B cell (primary cell): Measurements from ENCODE around the gene HTR1D. TPM values are rescaled to one million over a fixed set of nuclear protein-coding genes. Genes with fewer than 3 reads are reported as not detected.

Experiments
- ATAC-seq: fragments of 200-7000 bp; cut with Tn5 transposase; one replicate; pipeline ENCODE4 v1.10.0; 2021; ENCODE audit warnings: low read depth, mild to moderate bottlenecking, moderate number of reproducible peaks, moderate library complexity
- CTCF ChIA-PET: fragments of 350-600 bp; sonication (Branson Sonifier 250); formaldehyde crosslinking; loops from one replicate; lab custom pipeline; 2021; ENCODE audit warnings: antibody characterized with exemption, inconsistent platforms; lab: Charles Lee
- POLR2A ChIA-PET: fragments of 350-600 bp; sonication (Branson Sonifier 250); formaldehyde crosslinking; loops from one replicate; lab custom pipeline; 2021; ENCODE audit warnings: antibody characterized with exemption; lab: Charles Lee
- DNase-seq: peaks from one replicate; pipeline ENCODE4 v3.0.0; 2013
- H2AFZ ChIP-seq: 2 replicates; pipeline ENCODE4 v1.6.1; 2012; ENCODE audit warnings: mild to moderate bottlenecking, low read depth, low read length; ENCODE audit not compliant: insufficient read depth, poor library complexity, severe bottlenecking
- H3K27ac ChIP-seq, 2 donors: 1 replicate in 1 of 2; 2 replicates in 1 of 2; pipeline ENCODE4 v1.5.1; 2012 to 2013; ENCODE audit warnings: low read length in 2 of 2, mild to moderate bottlenecking in 2 of 2, moderate library complexity in 1 of 2
- H3K27me3 ChIP-seq, 4 experiments: fragments of 200-600 bp in 1 of 4; sonication (generic) in 1 of 4; replicated peaks in 1 of 4; 1 replicate in 2 of 4; 2 replicates in 2 of 4; pipeline versions ENCODE4 v1.6.1 to v1.7.0; 2013 to 2016; ENCODE audit warnings: low read length in 3 of 4, mild to moderate bottlenecking in 2 of 4, mixed read lengths in 1 of 4, moderate library complexity in 1 of 4; ENCODE audit not compliant: insufficient read depth in 4 of 4, control insufficient read depth in 3 of 4; ENCODE audit errors: control extremely low read depth in 1 of 4
- H3K36me3 ChIP-seq, 2 experiments: replicated peaks in 1 of 2; 1 replicate in 1 of 2; 2 replicates in 1 of 2; pipeline versions ENCODE4 v1.6.1 to v1.7.1; 2013; ENCODE audit warnings: low read length in 1 of 2; ENCODE audit not compliant: insufficient read depth in 2 of 2, control insufficient read depth in 1 of 2; ENCODE audit errors: control extremely low read depth in 1 of 2, extremely low read depth in 1 of 2
- H3K4me1 ChIP-seq, 2 donors: fragments of 200-600 bp in 1 of 2; sonication (generic) in 1 of 2; 1 replicate in 1 of 2; 2 replicates in 1 of 2; pipeline versions ENCODE4 v1.5.1 to v1.6.1; 2013 to 2017; ENCODE audit warnings: low read length in 2 of 2; ENCODE audit not compliant: control insufficient read depth in 2 of 2, insufficient read depth in 2 of 2
- H3K4me2 ChIP-seq: replicated peaks from 2 replicates; pipeline ENCODE3; 2012; ENCODE audit warnings: mild to moderate bottlenecking, low read depth, low read length; ENCODE audit not compliant: poor library complexity, severe bottlenecking
- H3K4me3 ChIP-seq, 5 experiments: fragments of 200-600 bp in 1 of 5; sonication (generic) in 1 of 5; 1 replicate in 3 of 5; 2 replicates in 2 of 5; pipeline versions ENCODE4 v1.5.1 to v1.7.0; 2011 to 2016; ENCODE audit warnings: low read length in 4 of 5, mild to moderate bottlenecking in 4 of 5, low read depth in 2 of 5, control low read depth in 1 of 5, moderate library complexity in 1 of 5; ENCODE audit not compliant: insufficient read depth in 1 of 5; ENCODE audit errors: control extremely low read depth in 1 of 5, extremely low read depth in 1 of 5
- H3K79me2 ChIP-seq: fragments of 200-600 bp; sonication (generic); one replicate; pipeline ENCODE4 v1.6.0; 2016; ENCODE audit warnings: low read length; ENCODE audit not compliant: control insufficient read depth, insufficient read depth
- H3K9ac ChIP-seq: fragments of 200-600 bp; sonication (generic); 2 replicates; pipeline ENCODE4 v1.6.1; 2017; ENCODE audit warnings: mild to moderate bottlenecking, low read length, moderate library complexity
- H3K9me3 ChIP-seq, 3 donors: one replicate each; pipeline versions ENCODE4 v1.6.1 to v1.7.1; 2013; ENCODE audit warnings: low read length in 2 of 3; ENCODE audit not compliant: control insufficient read depth in 2 of 3, insufficient read depth in 1 of 3; ENCODE audit errors: control extremely low read depth in 1 of 3
- H4K20me1 ChIP-seq: 2 replicates; pipeline ENCODE4 v1.6.0; 2012; ENCODE audit warnings: mild to moderate bottlenecking, low read length; ENCODE audit not compliant: insufficient read depth, control insufficient read depth, poor library complexity, severe bottlenecking
- H3K27ac Mint-ChIP-seq: one replicate; pipeline ENCODE4 v1.8.0; 2021; ENCODE audit warnings: mixed read lengths
- H3K27me3 Mint-ChIP-seq: one replicate; pipeline ENCODE4 v1.8.0; 2021; ENCODE audit warnings: mixed read lengths
- H3K4me1 Mint-ChIP-seq: one replicate; pipeline ENCODE4 v1.8.0; 2021; ENCODE audit warnings: mixed read lengths
- H3K4me3 Mint-ChIP-seq: one replicate; pipeline ENCODE4 v1.8.0; 2021; ENCODE audit warnings: mixed read lengths
- H3K9me3 Mint-ChIP-seq: one replicate; pipeline ENCODE4 v1.8.0; 2022; ENCODE audit warnings: mixed read lengths; ENCODE audit not compliant: insufficient read depth
- EZH2 ChIP-seq: IDR thresholded peaks from 2 replicates; pipeline ENCODE4 v1.6.1; 2012; ENCODE audit warnings: borderline replicate concordance, low read depth, mild to moderate bottlenecking, moderate library complexity, low read length; ENCODE audit not compliant: insufficient read depth, poor library complexity, severe bottlenecking
- WGBS: methylation state at CpG from one replicate; pipeline ENCODE4 v1.1.5; 2013; ENCODE audit warnings: missing lambda C conversion rate; ENCODE audit not compliant: insufficient coverage; 5-methylcytosine and 5-hydroxymethylcytosine counted together
- intact Hi-C: fragments of 100-400 bp; cut with micrococcal nuclease; formaldehyde crosslinking; loops from one replicate; pipeline ENCODE4 v1.10.0; 2022
- polyA plus RNA-seq: library from polyadenylated mRNA; depleted of rRNA; stranded (reverse); fragments of >200 nt; gene quantifications from 2 replicates; pipeline ENCODE4 v1.2.3, GENCODE V29; 2012
- total RNA-seq, 2 donors: library from RNA; stranded (reverse); fragments of 120-200 nt in 1 of 2; gene quantifications; 1 replicate in 1 of 2; 2 replicates in 1 of 2; pipeline versions ENCODE4 v1.2.3 to v1.2.4, GENCODE V29; 2013 to 2022
- TF ChIP-seq, protein P1 (sequence below): fragments of 200-600 bp; IDR thresholded peaks from one replicate; pipeline ENCODE4 v1.8.0; 2022; ENCODE audit warnings: antibody characterized with exemption, mild to moderate bottlenecking

Gene HTR1D
- total and polyA plus RNA-seq, 2 donors (not counting 1 experiment from before 2014, with no cell fraction given), result not detected

DNA sequence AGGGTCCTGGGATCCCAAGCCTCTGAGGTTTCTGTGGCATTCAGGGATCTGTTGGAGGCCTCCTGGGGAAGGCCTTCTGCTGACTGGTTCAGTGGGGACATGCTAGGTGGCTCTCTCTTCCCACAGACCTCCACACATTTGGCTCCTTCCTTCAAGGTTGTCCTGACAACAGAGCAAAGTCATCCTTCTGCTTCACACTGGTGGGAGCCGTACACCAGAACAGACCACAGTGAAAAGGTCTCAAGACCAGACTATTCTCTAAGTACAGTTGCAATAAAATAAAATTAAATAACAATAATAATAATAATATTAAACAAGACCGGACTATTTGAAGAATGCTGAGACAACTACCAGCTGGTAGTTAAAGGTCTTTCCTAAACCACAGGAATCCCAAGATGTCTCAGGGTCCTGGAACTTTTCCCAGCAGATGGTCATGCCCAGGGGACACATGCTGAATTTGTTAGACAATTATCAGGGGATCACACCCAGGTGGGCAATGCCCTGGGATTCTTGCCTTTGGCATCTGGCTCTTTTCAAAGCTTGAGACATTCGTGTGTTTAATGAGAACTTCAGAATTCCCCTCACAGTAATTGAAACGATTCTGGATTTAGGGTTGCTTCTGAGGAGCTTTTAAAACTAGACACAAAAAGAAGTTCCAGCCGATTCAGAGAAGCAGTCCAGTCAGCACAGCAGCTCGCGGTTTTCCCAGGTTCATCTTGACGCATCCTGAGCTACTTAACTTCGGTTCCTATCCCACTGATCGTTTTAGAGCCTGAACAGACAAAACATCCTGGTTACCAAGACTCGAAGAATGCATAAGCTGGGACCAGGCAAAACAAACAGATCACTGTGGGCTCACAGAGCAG lies 22.9 kb downstream of the HTR1D start:
- Histone ChIP-seq H3K9me3 (no peaks in the 10 kb centered on the region), H3K27me3 (no peaks in the 10 kb centered on the region), H4K20me1 (no peaks in the 10 kb centered on the region), H3K27ac (no peak overlapping the region), H3K79me2 (no peaks in the 10 kb centered on the region), H2AFZ (no peak overlapping the region), H3K4me1 (no peaks in the 10 kb centered on the region), H3K36me3 (no peaks in the 10 kb centered on the region), H3K4me3 (no peak overlapping the region), H3K4me2 (no peak overlapping the region), H3K9ac (no peak overlapping the region)
- Mint-ChIP-seq H3K9me3 (no peaks in the 10 kb centered on the region), H3K4me3 (no peak overlapping the region), H3K27me3 (peaks cover 35% of the 10 kb centered on the region), H3K27ac (no peak overlapping the region), H3K4me1 (no peaks in the 10 kb centered on the region)
- no peak for TF ChIP-seq EZH2
- TF ChIP-seq, protein P1, sequence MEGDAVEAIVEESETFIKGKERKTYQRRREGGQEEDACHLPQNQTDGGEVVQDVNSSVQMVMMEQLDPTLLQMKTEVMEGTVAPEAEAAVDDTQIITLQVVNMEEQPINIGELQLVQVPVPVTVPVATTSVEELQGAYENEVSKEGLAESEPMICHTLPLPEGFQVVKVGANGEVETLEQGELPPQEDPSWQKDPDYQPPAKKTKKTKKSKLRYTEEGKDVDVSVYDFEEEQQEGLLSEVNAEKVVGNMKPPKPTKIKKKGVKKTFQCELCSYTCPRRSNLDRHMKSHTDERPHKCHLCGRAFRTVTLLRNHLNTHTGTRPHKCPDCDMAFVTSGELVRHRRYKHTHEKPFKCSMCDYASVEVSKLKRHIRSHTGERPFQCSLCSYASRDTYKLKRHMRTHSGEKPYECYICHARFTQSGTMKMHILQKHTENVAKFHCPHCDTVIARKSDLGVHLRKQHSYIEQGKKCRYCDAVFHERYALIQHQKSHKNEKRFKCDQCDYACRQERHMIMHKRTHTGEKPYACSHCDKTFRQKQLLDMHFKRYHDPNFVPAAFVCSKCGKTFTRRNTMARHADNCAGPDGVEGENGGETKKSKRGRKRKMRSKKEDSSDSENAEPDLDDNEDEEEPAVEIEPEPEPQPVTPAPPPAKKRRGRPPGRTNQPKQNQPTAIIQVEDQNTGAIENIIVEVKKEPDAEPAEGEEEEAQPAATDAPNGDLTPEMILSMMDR, result no peak
- ChIA-PET POLR2A (no interaction called here), CTCF (interaction anchor here (1.0 to 3.9 kb wide), 3 partner anchors 10 to 95 kb away, joined by 3 to 30 read pairs (median 9); no protein-coding TSS in a partner anchor)
- no peak for ATAC-seq
- intact Hi-C loops, result no loop called here
- 86% methylated on average over 7 of the region's 11 CpGs for WGBS
- DNase-seq, result no peak
